T-helper 1 cell treated with Interleukin-12 subunit alpha and Interleukin-12 subunit beta and Interleukin-4 antibody, amounts not matched to agents 30 ng/mL and 1 ng/mL, for 36 hours (primary cell): ENCODE measurements around the gene ANAPC13. TPM values are rescaled to one million over a fixed set of nuclear protein-coding genes. Genes with fewer than 3 reads are reported as not detected.

Source experiments
- intact Hi-C: fragments of 100-400 bp; cut with micrococcal nuclease; formaldehyde crosslinking; loops from one replicate; pipeline ENCODE4 v1.15.1; 2024
- total RNA-seq: library from RNA; stranded (reverse); gene quantifications from 2 replicates; pipeline ENCODE4 v1.2.3, GENCODE V29; 2022

Gene ANAPC13
- total RNA-seq, 1 donor from 2014 or later = 22.9 TPM

GRCh38 chr3:134457376-134458074 is 28.3 kb downstream of the ANAPC13 start:
- intact Hi-C loops = no loop called here

DNA sequence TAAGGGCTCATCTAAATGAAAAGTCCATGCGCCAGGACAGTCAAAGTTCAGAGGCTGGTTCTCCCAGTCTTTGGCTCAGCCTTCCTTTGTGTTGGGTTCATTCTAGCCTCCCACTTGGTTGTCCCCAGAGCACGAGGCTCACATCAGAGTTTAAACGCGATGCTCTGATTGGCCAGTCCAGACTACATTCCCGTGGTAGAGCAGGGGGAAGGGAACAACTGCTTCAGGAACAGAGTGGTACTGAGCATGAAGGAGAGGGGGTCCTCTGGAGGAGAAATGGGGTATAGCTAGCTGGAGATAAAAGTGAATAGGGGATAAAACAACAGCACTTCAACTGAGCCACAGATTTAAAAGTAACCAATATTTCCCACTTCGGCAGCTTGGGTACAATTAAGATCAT is 32.2 kb downstream of the ANAPC13 start:
- intact Hi-C loops = no loop called here

DNA sequence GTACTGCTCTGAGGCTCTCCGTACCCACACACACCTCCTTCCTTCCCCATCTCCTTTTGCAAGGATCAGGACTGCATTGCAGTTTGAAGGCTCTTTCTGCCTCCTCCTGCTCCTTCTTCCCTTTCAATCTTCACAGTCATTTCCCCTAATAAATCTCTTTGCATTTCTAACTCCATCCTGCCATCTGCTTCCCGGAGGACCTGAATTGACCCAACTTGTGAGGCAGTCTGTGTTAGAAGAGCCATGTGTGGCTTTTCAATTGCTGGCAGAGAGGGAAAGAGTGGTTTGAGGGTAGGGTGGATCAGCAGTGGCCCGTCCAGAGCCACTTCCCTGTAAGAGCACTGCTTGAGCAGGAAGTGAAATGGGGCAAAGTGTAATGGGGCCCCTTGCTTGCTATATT is 35.8 kb downstream of the ANAPC13 start:
- intact Hi-C loops = no loop called here

DNA sequence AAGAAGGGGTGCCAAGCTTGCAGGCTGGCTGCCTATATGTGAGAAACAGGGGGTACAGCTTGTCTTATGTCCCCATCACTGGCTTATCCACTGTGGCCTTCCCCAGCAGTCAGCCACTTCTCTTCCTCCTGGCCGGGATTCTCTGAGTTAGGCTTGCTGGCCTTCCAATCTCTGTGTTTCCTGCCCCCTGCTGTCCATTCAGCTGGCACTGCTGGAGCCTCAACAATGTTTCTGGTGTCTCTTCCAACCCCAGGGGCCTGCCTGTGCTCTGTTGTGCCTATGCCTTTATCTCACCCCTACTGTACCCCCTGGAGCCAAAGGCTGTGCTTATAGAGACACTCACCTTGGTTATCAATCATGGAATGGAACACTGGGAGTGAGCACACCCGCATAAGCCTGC is 36.5 kb downstream of the ANAPC13 start:
- intact Hi-C loops = no loop called here

DNA sequence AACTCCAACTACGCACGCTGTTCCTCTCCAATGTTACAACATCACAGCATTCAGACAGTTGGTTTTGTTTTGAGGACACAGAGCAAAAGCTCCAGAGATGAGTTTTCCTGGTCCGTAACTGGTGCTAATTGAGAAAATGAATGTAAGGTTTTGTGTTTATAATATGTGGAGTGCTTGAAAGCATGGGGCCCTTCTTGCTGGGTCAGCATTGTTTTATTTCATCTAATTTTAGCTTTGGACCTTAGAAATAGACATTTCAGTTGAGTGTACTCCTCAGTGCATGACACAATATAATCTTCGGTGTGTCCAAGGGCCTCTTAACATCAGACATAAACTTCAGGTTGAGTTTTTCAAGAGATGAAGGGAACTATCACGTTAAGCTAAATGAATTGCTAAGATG is 37.1 kb downstream of the ANAPC13 start:
- intact Hi-C loops = no loop called here

DNA sequence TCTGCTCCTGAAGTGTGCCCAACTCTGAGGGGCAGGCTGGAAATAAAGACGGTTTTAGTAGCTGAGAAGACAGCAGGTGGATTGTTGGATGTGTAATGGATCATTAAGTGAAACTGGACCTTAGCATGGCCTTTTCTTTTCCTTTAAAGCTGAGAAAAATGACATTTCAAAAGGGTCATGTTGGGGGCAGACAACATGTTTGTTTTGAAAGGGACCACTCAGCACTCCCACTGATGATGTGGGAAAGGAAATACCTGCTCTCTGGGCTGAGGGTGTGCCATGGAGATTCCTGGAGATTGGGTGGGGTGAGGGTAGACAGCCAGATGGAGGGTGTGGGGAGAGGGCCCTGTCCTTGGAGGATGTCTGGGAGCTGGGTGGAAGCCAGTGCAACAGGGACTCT is 38.4 kb downstream of the ANAPC13 start:
- intact Hi-C loops = no loop called here

DNA sequence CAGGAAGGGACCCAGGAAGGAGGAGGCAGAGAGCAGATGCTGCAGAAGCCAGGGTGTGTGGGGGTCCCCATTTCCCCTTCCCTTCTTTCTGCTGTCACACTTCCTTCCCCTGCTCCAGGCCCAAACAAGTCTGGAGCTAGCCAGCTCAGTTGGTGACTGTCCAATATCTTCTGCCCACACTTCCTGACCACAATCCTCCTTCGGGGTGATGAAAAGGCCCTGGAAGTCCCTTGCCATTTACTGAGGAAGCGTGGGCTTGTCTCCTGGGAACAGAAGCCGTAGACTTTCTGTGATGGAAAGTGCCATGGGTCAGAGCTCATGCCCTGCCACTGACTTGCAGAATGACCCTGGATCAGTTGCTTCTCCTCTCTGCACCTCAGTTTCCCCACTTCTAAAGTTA is 39.0 kb downstream of the ANAPC13 start:
- intact Hi-C loops = no loop called here

DNA sequence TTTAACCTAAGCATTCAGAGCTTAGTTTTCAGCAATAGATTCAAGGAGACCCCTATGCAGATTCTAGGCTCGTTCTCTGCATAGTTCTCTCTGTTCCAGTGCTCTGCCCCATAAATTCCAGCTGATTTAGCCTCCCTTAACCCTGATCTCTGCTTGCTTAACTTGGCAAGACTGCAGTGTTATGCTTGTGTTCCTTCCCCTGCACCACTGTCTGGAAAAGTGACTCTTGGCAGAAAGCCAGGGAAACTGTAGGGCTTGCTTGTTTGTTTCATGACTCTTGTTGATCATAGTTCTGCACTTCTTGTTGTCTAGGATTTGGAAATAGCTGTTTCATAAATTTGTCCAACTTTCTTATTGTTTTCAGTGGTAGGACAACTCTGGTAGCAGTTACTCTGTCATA is 40.1 kb downstream of the ANAPC13 start:
- intact Hi-C loops = no loop called here

GRCh38 chr3:134445095-134445494 is 40.7 kb downstream of the ANAPC13 start:
- intact Hi-C loops = no loop called here

DNA sequence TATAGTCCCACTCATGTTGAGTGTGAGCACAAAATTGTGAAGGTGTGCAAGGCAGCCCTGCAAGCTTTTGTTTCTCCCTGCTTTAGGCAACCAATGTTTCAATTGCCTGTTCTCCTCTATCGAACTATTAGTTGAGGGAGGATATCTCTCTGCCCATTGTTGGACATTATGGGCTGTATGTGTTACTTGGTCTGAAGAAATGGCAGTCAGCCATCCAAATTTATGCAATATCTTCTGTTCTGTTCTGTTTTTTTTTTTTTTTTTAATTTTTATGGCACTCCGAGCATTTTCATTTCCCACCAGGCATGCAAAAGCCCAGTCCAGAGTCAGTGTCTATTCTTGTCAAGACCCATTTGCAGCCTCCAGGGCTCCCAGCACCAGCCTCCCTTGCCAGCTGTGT is 44.0 kb downstream of the ANAPC13 start:
- intact Hi-C loops = no loop called here

- intact Hi-C loops = no loop called here
Measured at GRCh38 chr3:134441321-134441720, 44.5 kb downstream of the ANAPC13 start.

- intact Hi-C loops = no loop called here
Measured at GRCh38 chr3:134437211-134437752, 48.5 kb downstream of the ANAPC13 start.

- intact Hi-C loops = no loop called here
Measured at GRCh38 chr3:134432236-134432635, 53.5 kb downstream of the ANAPC13 start.

- intact Hi-C loops = no loop called here
Measured at GRCh38 chr3:134430950-134431445, 54.8 kb downstream of the ANAPC13 start.

GRCh38 chr3:134430174-134430573 is 55.6 kb downstream of the ANAPC13 start:
- intact Hi-C loops = no loop called here

DNA sequence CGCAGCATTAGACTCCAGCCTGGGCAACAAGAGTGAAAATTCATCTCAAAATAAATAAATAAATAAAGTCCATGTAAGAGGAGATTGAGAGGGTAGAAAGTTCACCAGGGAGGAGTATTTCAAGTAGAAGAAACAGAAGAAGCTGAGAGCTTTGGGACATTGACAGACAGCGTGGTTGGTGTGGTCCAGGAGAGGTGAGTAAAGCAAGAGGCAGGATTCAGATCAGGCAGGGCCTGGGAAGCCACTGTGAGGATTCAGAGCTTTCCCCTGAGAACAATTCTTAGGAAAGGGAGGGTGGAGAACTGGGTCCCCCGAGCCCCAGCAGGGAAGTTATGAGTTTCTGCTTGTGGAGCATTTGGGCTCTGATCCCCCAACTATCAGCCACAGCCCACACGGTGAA is 57.4 kb downstream of the ANAPC13 start:
- intact Hi-C loops = no loop called here

Other genes starting within 250 kb of the ANAPC13 start
- 8.7 and 10.5 TPM in 2 replicates for gene RYK, start 235.1 kb downstream of the ANAPC13 start, total RNA-seq
- gene AMOTL2, start 111.5 kb downstream of the ANAPC13 start, total RNA-seq = not detected in 2 replicates
- gene CEP63, start 72 bp upstream of the ANAPC13 start, total RNA-seq = 25.9 and 26.3 TPM in 2 replicates
- gene KY, start 165.0 kb upstream of the ANAPC13 start, total RNA-seq = not detected in 2 replicates